Mesothelial cell of epicardium (in vitro differentiated cells): ENCODE data around the gene CLCN5. TPM values are rescaled to one million over a fixed set of nuclear protein-coding genes. Genes with fewer than 3 reads are reported as not detected.

ENCODE experiments used
- DNase-seq, 2 experiments: peaks; one replicate each; pipeline ENCODE4 v3.0.0; 2021; ENCODE audit warnings: low spot score in 2 of 2; ENCODE audit not compliant: unreplicated experiment in 2 of 2
- H3K27ac Mint-ChIP-seq: 2 replicates; pipeline ENCODE4 v1.8.0; 2021; ENCODE audit warnings: mixed read lengths
- H3K27me3 Mint-ChIP-seq: 2 replicates; pipeline ENCODE4 v1.8.0; 2021; ENCODE audit warnings: low read depth, mixed read lengths
- H3K36me3 Mint-ChIP-seq: 2 replicates; pipeline ENCODE4 v1.8.0; 2021; ENCODE audit warnings: mixed read lengths
- H3K4me1 Mint-ChIP-seq: 2 replicates; pipeline ENCODE4 v1.8.0; 2021; ENCODE audit warnings: mixed read lengths
- H3K4me3 Mint-ChIP-seq: 2 replicates; pipeline ENCODE4 v1.8.0; 2021; ENCODE audit warnings: mild to moderate bottlenecking, moderate library complexity, mixed read lengths
- H3K9me3 Mint-ChIP-seq: 2 replicates; pipeline ENCODE4 v1.8.0; 2021; ENCODE audit warnings: mixed read lengths
- CTCF ChIP-seq: fragments of 200-600 bp; sonication (generic); IDR thresholded peaks from one replicate; pipeline ENCODE4 v1.5.0; 2021; ENCODE audit warnings: antibody characterized with exemption; ENCODE audit not compliant: unreplicated experiment
- total RNA-seq: library from RNA; stranded (reverse); gene quantifications from 3 replicates; pipeline ENCODE4 v1.2.1, GENCODE V29; 2021

CLCN5 gene
- total RNA-seq, 1 donor from 2014 or later: 52.0 TPM

- H3K36me3 Mint-ChIP-seq: peaks cover 2% of the 10 kb centered on the region
- no peak for TF ChIP-seq CTCF
- no peaks in the 10 kb centered on the region for H3K27me3 Mint-ChIP-seq
- H3K4me1 Mint-ChIP-seq: peaks cover 4% of the 10 kb centered on the region
- no peak overlapping the region for H3K4me3 Mint-ChIP-seq
- H3K27ac Mint-ChIP-seq: no peak overlapping the region
- H3K9me3 Mint-ChIP-seq: peaks cover 6% of the 10 kb centered on the region
- no peak for DNase-seq
Observed at GRCh38 chrX:49958727-49959485, 36.5 kb downstream of the CLCN5 start.

GRCh38 chrX:49959602-49960001, 37.2 kb downstream of the CLCN5 start:
- H3K9me3 Mint-ChIP-seq: peaks cover 6% of the 10 kb centered on the region
- H3K27ac Mint-ChIP-seq: no peak overlapping the region
- peaks cover 2% of the 10 kb centered on the region for H3K36me3 Mint-ChIP-seq
- H3K27me3 Mint-ChIP-seq: no peaks in the 10 kb centered on the region
- no peak for TF ChIP-seq CTCF
- H3K4me1 Mint-ChIP-seq: peaks cover 4% of the 10 kb centered on the region
- H3K4me3 Mint-ChIP-seq: no peak overlapping the region
- DNase-seq: no peak

- Mint-ChIP-seq H3K9me3 (peaks cover 6% of the 10 kb centered on the region), H3K27ac (no peak overlapping the region), H3K27me3 (no peaks in the 10 kb centered on the region), H3K4me3 (no peak overlapping the region), H3K4me1 (peaks cover 4% of the 10 kb centered on the region), H3K36me3 (peaks cover 2% of the 10 kb centered on the region)
- no peak for DNase-seq
- TF ChIP-seq CTCF: no peak
Observed at GRCh38 chrX:49960061-49960460, 37.7 kb downstream of the CLCN5 start.

GRCh38 chrX:49970674-49971073, 48.3 kb downstream of the CLCN5 start:
- no peaks in the 10 kb centered on the region for H3K4me1 Mint-ChIP-seq
- DNase-seq: no peak
- peaks cover 42% of the 10 kb centered on the region for H3K9me3 Mint-ChIP-seq
- H3K4me3 Mint-ChIP-seq: no peak overlapping the region
- no peak overlapping the region for H3K27ac Mint-ChIP-seq
- no peaks in the 10 kb centered on the region for H3K27me3 Mint-ChIP-seq
- peaks cover 7% of the 10 kb centered on the region for H3K36me3 Mint-ChIP-seq
- TF ChIP-seq CTCF: no peak

- no peak for DNase-seq
- Mint-ChIP-seq H3K27ac (no peak overlapping the region), H3K4me1 (peaks cover 8% of the 10 kb centered on the region), H3K9me3 (peaks cover 36% of the 10 kb centered on the region), H3K36me3 (peaks cover 7% of the 10 kb centered on the region), H3K4me3 (no peak overlapping the region), H3K27me3 (no peaks in the 10 kb centered on the region)
- TF ChIP-seq CTCF: no peak
Observed at GRCh38 chrX:49972328-49972860, 50.0 kb downstream of the CLCN5 start.
